Measurements from ENCODE around the gene NPIPB2.

NPIPB2 gene

DNA sequence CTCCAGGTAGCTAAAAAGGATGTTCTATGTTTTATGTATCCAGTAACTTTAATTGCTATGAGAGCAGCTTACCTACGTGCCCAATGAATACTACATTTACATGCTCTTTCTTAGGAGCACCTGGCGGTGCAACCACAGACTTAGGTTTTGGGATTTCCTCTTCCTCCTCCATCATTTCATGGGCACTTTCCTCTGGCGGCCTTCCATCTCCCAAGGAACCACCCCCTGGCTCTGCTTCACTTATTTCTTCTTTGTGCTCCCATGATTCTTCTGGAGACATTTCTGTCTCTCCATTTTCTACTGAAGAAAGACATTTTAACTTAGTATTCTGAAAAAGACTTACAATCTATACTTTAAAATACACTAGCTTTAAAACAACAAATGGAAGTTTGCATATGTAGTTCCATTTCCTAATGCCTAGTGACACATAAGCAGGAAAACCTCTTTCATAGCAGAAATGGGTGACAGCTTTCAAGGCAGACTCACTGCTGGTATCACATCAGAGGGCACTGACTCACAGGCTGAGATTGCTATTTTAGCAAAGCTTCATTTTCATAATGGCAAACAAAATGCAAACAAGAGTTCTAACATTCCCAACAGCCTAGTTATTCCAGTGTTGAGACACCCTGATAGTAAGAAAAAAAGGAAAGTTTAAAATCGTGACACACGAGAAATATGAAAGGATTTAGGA, 45.2 kb downstream of the NPIPB2 start:
- no peak for DNase-seq (ENCODE audit: low read depth)

DNA sequence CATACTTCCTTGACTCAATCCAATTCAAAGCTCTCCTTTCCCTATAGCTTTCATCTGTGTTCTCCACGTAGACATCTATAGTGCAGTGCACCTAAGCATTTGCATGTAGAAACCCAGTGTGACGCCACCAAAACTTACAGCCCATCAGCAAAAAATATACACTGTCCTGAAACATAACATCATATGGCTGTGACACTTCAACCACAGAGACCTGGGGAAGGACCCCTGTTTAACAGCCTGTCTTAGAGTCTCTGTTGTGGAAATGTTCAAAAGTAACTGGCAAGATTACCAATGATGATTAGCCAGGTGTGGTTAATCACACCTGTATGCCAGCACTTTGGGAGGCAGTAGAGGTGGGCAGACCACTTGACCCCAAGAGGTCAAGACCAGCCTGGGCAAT, 48.3 kb downstream of the NPIPB2 start:
- DNase-seq (ENCODE audit: low read depth) = no peak

DNA sequence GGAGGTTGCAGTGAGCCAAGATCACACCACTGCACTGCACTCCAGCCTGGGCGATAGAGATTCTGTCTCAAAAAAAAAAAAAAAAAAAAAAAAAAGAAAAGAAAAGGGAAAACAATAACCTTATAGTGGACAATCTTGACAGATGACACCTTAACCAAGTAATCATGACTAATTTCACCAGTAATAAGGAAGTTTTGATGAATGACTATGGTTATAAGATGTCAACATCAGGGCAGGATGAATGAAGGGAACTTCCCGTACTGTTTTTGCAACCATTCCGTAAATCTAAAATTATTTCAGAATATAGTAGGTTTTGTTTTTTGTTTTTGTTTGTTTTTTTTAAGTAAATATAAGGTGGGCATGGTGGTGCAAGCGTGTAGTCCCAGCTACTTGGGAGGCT, 49.1 kb downstream of the NPIPB2 start:
- DNase-seq (ENCODE audit: low read depth) = no peak

DNA sequence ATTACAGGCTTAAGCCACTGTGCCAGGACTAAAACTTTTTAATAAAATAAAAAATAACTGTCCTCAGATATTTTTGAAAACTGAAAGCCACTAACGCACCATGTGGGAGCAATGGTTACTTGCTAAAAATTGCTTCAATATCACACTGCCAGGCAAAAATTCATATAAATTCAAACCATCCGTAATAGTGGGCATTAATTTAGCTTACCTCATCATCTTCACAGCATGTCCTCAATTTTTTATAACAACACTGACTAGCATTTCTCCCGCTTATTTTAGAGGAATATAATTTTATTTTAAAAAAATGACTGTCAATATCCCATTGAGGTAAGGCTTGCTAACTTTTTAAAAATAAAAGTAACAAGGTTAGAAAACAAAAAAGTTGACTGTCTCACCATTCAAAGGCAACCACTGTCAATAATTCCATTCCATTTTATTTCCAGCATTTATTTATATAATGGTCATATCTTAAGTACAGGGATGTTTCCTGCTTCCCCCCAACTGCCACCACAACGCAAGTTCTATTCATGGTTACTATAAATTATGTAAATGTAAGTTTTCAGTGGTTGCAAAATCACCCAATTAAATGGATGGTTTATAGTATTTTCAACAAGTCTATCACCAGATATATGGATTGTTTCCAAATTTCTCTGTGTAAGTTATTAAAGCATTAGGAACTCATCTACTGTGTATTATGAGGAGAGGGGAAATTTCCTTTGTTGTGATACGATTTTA, 51.4 kb downstream of the NPIPB2 start:
- no peak for DNase-seq (ENCODE audit: low read depth)

DNA sequence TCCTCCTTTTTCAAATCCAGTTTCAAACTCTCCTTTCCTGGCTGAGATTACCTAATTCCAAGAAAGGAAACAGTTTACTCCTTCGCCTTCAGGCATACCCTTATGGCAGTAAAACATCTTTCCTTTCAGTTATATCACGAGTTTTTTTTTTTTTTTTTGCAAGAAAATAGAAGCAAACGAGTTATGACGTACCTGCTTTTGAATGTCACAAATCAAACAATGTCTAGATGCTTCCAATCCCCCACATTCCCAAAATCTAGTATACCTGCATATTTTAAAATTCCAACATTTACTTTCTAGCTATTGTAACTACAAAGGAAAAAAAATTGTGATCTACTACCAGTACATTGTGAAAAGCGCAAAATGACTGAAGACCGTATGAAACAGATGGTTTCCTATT, 55.0 kb downstream of the NPIPB2 start:
- DNase-seq (ENCODE audit: low read depth) = no peak

DNA sequence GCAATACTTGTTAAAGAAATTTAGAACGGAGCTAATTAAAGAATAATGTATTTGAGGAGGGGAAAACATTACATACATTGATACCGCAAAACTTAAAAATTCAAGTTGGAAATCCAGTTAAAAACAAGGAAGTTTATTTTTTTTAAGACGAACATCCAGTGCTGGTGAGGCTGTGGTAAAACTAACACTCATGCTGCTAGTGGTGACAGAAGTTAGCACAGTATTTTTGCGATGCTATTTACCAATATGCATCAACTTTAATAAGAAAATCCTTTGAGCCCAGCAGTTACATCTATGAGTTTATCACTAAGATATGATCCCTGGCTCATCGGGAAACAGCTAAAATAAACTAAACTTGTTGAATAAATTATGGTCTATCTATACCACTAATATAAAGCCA, 57.8 kb downstream of the NPIPB2 start:
- no peak for DNase-seq (ENCODE audit: low read depth)

DNA sequence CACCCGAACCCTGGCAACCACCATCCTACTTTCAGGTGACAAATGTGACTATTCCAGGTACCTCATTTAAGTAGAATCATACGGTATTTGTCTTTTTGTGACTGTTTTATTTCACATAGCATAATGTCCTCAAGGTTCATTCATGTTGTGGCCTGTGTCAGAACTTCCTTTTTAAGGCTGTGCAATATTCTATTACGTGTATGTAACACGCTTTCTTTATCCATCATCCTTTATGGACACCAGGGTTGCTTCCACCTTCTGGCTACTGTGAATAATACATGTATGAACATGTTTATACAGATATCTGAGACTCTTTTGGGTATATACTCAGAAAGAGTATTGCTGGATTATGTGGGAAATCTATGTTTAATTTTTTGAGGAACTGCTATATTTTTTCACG, 61.8 kb downstream of the NPIPB2 start:
- DNase-seq (ENCODE audit: low read depth) = no peak

DNA sequence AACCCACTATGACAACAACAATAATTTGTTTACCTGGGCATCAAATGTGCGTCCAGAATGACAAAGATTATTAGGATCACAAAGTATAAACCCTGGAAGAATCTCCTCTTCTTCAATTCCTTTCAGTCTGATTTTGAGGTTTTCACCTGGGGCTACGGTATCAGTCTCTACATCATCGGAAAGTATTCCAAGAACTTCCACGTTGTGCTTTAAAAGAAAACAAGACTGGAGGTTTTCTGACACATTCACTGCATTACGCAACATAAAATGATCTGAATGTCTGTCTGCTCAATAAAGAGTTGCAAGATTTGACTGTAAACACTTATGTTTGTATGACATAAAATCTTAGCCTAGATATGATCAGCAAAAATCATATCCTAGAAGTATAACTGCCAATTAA, 64.5 kb downstream of the NPIPB2 start:
- no peak for DNase-seq (ENCODE audit: low read depth)
